H1 (cell line): ENCODE results near the gene TDO2. TPM values are rescaled to one million over a fixed set of nuclear protein-coding genes. Genes with fewer than 3 reads are reported as not detected.

Experiments used
- CTCF ChIA-PET: fragments of 300-600 bp; sonication (Branson Sonifier 250); formaldehyde crosslinking; loops from one replicate; lab custom pipeline; 2021; ENCODE audit not compliant: partially characterized antibody; lab: Charles Lee
- POLR2A ChIA-PET: fragments of 300-600 bp; sonication (Branson Sonifier 250); formaldehyde crosslinking; loops from one replicate; lab custom pipeline; 2021; ENCODE audit warnings: inconsistent platforms; ENCODE audit not compliant: partially characterized antibody; lab: Charles Lee
- DNase-seq, 2 experiments: peaks; one replicate each; pipeline versions ENCODE4 v3.0.0 to v3.0.0-alpha.2; 2010 to 2022; ENCODE audit warnings: low spot score in 2 of 2, low read depth in 1 of 2, mixed read lengths in 1 of 2
- FAIRE-seq: peaks from 2 replicates; lab custom pipeline; 2011; peaks lifted over from hg19 to GRCh38; lab: Jason Lieb, UNC
- H2AFZ ChIP-seq: 2 replicates; pipeline ENCODE4 v1.8.1; 2012; ENCODE audit warnings: low read length, inconsistent platforms
- H2AK5ac ChIP-seq: 2 replicates; pipeline ENCODE4 v1.6.1; 2013; ENCODE audit warnings: low read depth, low read length
- H2BK120ac ChIP-seq: replicated peaks from 2 replicates; pipeline ENCODE3; 2013; ENCODE audit warnings: low read depth, low read length, inconsistent platforms
- H2BK12ac ChIP-seq: 2 replicates; pipeline ENCODE4 v1.6.1; 2013; ENCODE audit warnings: low read depth, low read length
- H2BK15ac ChIP-seq: 2 replicates; pipeline ENCODE4 v1.6.1; 2013; ENCODE audit warnings: low read length
- H2BK20ac ChIP-seq: 2 replicates; pipeline ENCODE4 v1.6.1; 2013; ENCODE audit warnings: low read length
- H2BK5ac ChIP-seq: 2 replicates; pipeline ENCODE4 v1.6.1; 2013; ENCODE audit warnings: low read depth, low read length
- H3K14ac ChIP-seq: 2 replicates; pipeline ENCODE4 v1.6.1; 2013; ENCODE audit warnings: inconsistent platforms; ENCODE audit not compliant: insufficient read length
- H3K18ac ChIP-seq: 2 replicates; pipeline ENCODE4 v1.6.1; 2013; ENCODE audit warnings: low read length; ENCODE audit errors: extremely low read depth
- H3K23ac ChIP-seq: 2 replicates; pipeline ENCODE4 v1.6.1; 2013; ENCODE audit warnings: inconsistent platforms; ENCODE audit not compliant: insufficient read length
- H3K23me2 ChIP-seq: 2 replicates; pipeline ENCODE4 v1.6.1; 2013; ENCODE audit warnings: low read depth, low read length
- H3K27ac ChIP-seq: 2 replicates; pipeline ENCODE4 v1.6.1; 2011; ENCODE audit warnings: low read depth, low read length, inconsistent platforms
- H3K27me3 ChIP-seq, 4 experiments: replicated peaks in 1 of 4; 1 replicate in 1 of 4; 2 replicates in 3 of 4; pipeline versions ENCODE4 v1.6.1 to v1.8.1; 2011 to 2013; ENCODE audit warnings: low read length in 3 of 4, mild to moderate bottlenecking in 3 of 4, inconsistent platforms in 2 of 4, mixed read lengths in 2 of 4, moderate library complexity in 1 of 4; ENCODE audit not compliant: control insufficient read depth in 3 of 4, insufficient read depth in 3 of 4; ENCODE audit errors: extremely low read depth in 1 of 4
- H3K36me3 ChIP-seq, 4 experiments: 2 replicates each; pipeline versions ENCODE4 v1.6.1 to v1.8.1; 2011 to 2013; ENCODE audit warnings: mild to moderate bottlenecking in 4 of 4, low read length in 3 of 4, moderate library complexity in 2 of 4, control low read depth in 1 of 4, inconsistent platforms in 1 of 4; ENCODE audit not compliant: insufficient read depth in 4 of 4, control insufficient read depth in 2 of 4
- H3K4ac ChIP-seq: replicated peaks from 2 replicates; pipeline ENCODE3; 2013; ENCODE audit warnings: low read length, low read depth, mixed read lengths, inconsistent platforms; ENCODE audit not compliant: insufficient read length
- H3K4me1 ChIP-seq, 4 experiments: replicated peaks in 1 of 4; 1 replicate in 1 of 4; 2 replicates in 3 of 4; pipeline versions ENCODE4 v1.6.1 to v1.8.1; 2011 to 2013; ENCODE audit warnings: low read length in 3 of 4, inconsistent platforms in 2 of 4, mixed read lengths in 1 of 4; ENCODE audit not compliant: insufficient read depth in 4 of 4, control insufficient read depth in 3 of 4
- H3K4me2 ChIP-seq, 2 experiments: 2 replicates each; pipeline versions ENCODE4 v1.6.1 to v1.8.1; 2011 to 2013; ENCODE audit warnings: low read depth in 2 of 2, low read length in 2 of 2, control low read depth in 1 of 2, inconsistent platforms in 1 of 2, mild to moderate bottlenecking in 1 of 2; ENCODE audit not compliant: insufficient read depth in 1 of 2
- H3K4me3 ChIP-seq, 4 experiments: fragments of 200-600, 300-600 bp in 1 of 4; sonication (generic), shearing (Covaris generic), sonication (Bioruptor Twin) in 1 of 4; 2 replicates each; pipeline versions ENCODE4 v1.5.1 to v1.8.1; 2011 to 2016; ENCODE audit warnings: low read length in 4 of 4, low read depth in 3 of 4, control low read depth in 2 of 4, inconsistent platforms in 2 of 4, mild to moderate bottlenecking in 2 of 4, mixed read lengths in 1 of 4, moderate library complexity in 1 of 4; ENCODE audit not compliant: insufficient read depth in 2 of 4; ENCODE audit errors: extremely low read depth in 1 of 4
- H3K56ac ChIP-seq: replicated peaks from 2 replicates; pipeline ENCODE3; 2013; ENCODE audit warnings: low read depth, mild to moderate bottlenecking, mixed read lengths, low read length, inconsistent platforms; ENCODE audit not compliant: insufficient read length
- H3K79me1 ChIP-seq: 2 replicates; pipeline ENCODE4 v1.6.1; 2013; ENCODE audit warnings: low read depth, low read length, control low read depth
- H3K79me2 ChIP-seq, 2 experiments: 2 replicates each; pipeline versions ENCODE4 v1.6.1 to v1.8.1; 2012 to 2013; ENCODE audit warnings: low read length in 2 of 2, mild to moderate bottlenecking in 2 of 2, inconsistent platforms in 1 of 2; ENCODE audit not compliant: insufficient read depth in 2 of 2, control insufficient read depth in 1 of 2
- H3K9ac ChIP-seq, 4 experiments: replicated peaks in 1 of 4; 1 replicate in 1 of 4; 2 replicates in 3 of 4; pipeline versions ENCODE4 v1.6.1 to v1.8.1; 2011 to 2013; ENCODE audit warnings: low read depth in 3 of 4, low read length in 3 of 4, control low read depth in 2 of 4, mild to moderate bottlenecking in 2 of 4, moderate library complexity in 2 of 4, inconsistent platforms in 1 of 4; ENCODE audit errors: extremely low read depth in 1 of 4
- H3K9me3 ChIP-seq, 2 experiments: 2 replicates each; pipeline versions ENCODE4 v1.6.1 to v1.8.1; 2012 to 2013; ENCODE audit warnings: mild to moderate bottlenecking in 2 of 2, moderate library complexity in 2 of 2, control low read depth in 1 of 2, inconsistent platforms in 1 of 2, low read depth in 1 of 2, low read length in 1 of 2, mixed read lengths in 1 of 2; ENCODE audit not compliant: insufficient read depth in 2 of 2
- H4K20me1 ChIP-seq, 2 experiments: replicated peaks in 1 of 2; 2 replicates each; pipeline versions ENCODE3 to v1.8.1; 2011 to 2013; ENCODE audit warnings: inconsistent platforms in 2 of 2, low read length in 2 of 2, mild to moderate bottlenecking in 1 of 2; ENCODE audit not compliant: insufficient read depth in 2 of 2, control insufficient read depth in 1 of 2
- H4K5ac ChIP-seq: 2 replicates; pipeline ENCODE4 v1.6.1; 2013; ENCODE audit warnings: low read length, low read depth, mixed read lengths, inconsistent platforms; ENCODE audit not compliant: insufficient read length
- H4K8ac ChIP-seq: 2 replicates; pipeline ENCODE4 v1.8.0; 2013; ENCODE audit warnings: mild to moderate bottlenecking, moderate library complexity, low read length, inconsistent platforms; ENCODE audit not compliant: insufficient read depth; ENCODE audit errors: extremely low read depth
- H4K91ac ChIP-seq: replicated peaks from 2 replicates; pipeline ENCODE3; 2013; ENCODE audit warnings: low read length, mixed read lengths, inconsistent platforms; ENCODE audit not compliant: insufficient read length
- BACH1 ChIP-seq: IDR thresholded peaks from 2 replicates; pipeline ENCODE4 v1.6.1; 2012; ENCODE audit warnings: low read length, improper control_type of control experiment
- BCL11A ChIP-seq, 2 experiments: IDR thresholded peaks; one replicate each; pipeline ENCODE4 v1.6.1; 2011; ENCODE audit warnings: low read depth in 2 of 2, low read length in 2 of 2, mild to moderate bottlenecking in 2 of 2
- PHF8 ChIP-seq: fragments of 200-600 bp; sonication (generic); conservative IDR thresholded peaks from 2 replicates; pipeline ENCODE4 v1.7.1; 2012; ENCODE audit warnings: low read depth, mild to moderate bottlenecking, inconsistent platforms, low read length, moderate library complexity
- WGBS, 2 experiments: shearing (Covaris generic) in 1 of 2; methylation state at CpG; one replicate each; pipeline versions ENCODE4 v1.1.6 to v1.1.7; 2013 to 2015; ENCODE audit warnings: low lambda C conversion rate in 2 of 2, mixed read lengths in 2 of 2, inconsistent platforms in 1 of 2, low coverage in 1 of 2, missing lambda C conversion rate in 1 of 2; ENCODE audit not compliant: insufficient replicate concordance in 2 of 2, insufficient coverage in 1 of 2, insufficient read length in 1 of 2; ENCODE audit errors: extremely low coverage in 1 of 2, missing lambda C conversion rate in 1 of 2; 5-methylcytosine and 5-hydroxymethylcytosine counted together
- polyA plus RNA-seq, 7 experiments: library from polyadenylated mRNA; depleted of rRNA in 3 of 7; stranded (reverse) in 5 of 7; unstranded in 2 of 7; fragments of >200 nt in 5 of 7; fragments of 200-250 nt in 2 of 7; gene quantifications; 1 replicate in 5 of 7; 2 replicates in 1 of 7; 4 replicates in 1 of 7; pipeline versions ENCODE4 v1.2.1 to v1.2.3, GENCODE V29; 2011 to 2013; ENCODE audit warnings: missing spikeins in 2 of 7, mixed read lengths in 2 of 7
- total RNA-seq: library from RNA; stranded (reverse); fragmentation: NEBNext Ultra II Directional; extraction: Animal tissue kit (Norgen Biotek cat#: 25700); gene quantifications from 2 replicates; pipeline ENCODE4 v1.2.1, GENCODE V29; 2021

The TDO2 gene
- total and polyA plus RNA-seq, 2 of the 8 experiments (the other 6 are each of a cell fraction or from before 2014, with no cell fraction given), result 0.03 TPM; not detected in 1

DNA sequence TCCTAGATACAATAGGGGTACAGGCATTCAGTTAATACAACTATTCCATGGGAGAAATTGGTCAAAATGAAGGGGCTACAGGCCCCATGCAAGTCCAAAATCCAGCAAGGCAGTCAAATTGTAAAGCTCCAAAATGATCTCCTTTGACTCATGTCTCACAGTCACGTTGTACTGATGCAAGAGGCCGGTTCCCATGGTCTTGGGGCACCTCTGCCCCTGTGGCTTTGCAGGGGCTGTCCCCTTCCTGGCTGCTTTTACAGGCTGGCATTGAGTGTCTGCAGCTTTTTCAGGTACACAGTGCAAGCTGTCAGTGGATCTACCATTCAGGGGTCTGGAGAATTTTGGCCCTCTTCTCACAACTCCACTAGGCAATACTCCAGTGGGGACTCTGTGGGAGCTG is 24.9 kb upstream of the TDO2 start:
- TF ChIP-seq BACH1 (no peak), PHF8 (no peak), BCL11A (IDR thresholded peaks at IDR 0.05; ENCODE audit: low read depth in 2 of 2, low read length in 2 of 2) (no peak)
- POLR2A ChIA-PET, result no interaction called here

More for the DNA sequence above, 24.9 kb upstream of the TDO2 start:
- Histone ChIP-seq H4K20me1 (no peaks in the 10 kb centered on the region), H3K4ac (no peak overlapping the region), H2BK15ac (no peak overlapping the region), H3K9ac (no peak overlapping the region), H2BK12ac (no peak overlapping the region), H2BK20ac (no peak overlapping the region), H3K36me3 (peaks cover 0 to 7% (median 0%) of the 10 kb centered on the region in 4 experiments; a peak in 1 of 8 replicates), H3K4me3 (no peak overlapping the region), H3K18ac (no peak overlapping the region), H4K91ac (no peak overlapping the region), H3K27ac (no peak overlapping the region), H2BK5ac (no peak overlapping the region), H3K79me1 (no peaks in the 10 kb centered on the region), H3K56ac (no peak overlapping the region), H2AFZ (no peak overlapping the region), H3K4me2 (no peak overlapping the region), H4K5ac (no peak overlapping the region), H3K27me3 (no peaks in the 10 kb centered on the region), H3K14ac (no peak overlapping the region), H2BK120ac (no peak overlapping the region), H3K4me1 (no peaks in the 10 kb centered on the region), H3K9me3 (peaks cover 15 to 16% of the 10 kb centered on the region in 2 experiments; a peak in 3 of 4 replicates), H3K79me2 (no peaks in the 10 kb centered on the region), H4K8ac (no peak overlapping the region), H3K23me2 (no peaks in the 10 kb centered on the region), H2AK5ac (no peak overlapping the region), H3K23ac (no peak overlapping the region)
- CTCF ChIA-PET, result no interaction called here
- FAIRE-seq, result no peak
- WGBS, 2 experiments, result 47% methylated on average over 2 of the region's 2 CpGs; no CpG with 5 or more reads in 1 of the 2 experiments
- no peak for DNase-seq
